GM21737 (cell line): ENCODE results near the gene KBTBD4.
"Not testable (repeated sequence)": the region's sequence is repeated elsewhere in the genome, so short reads cannot be mapped to it uniquely, and the experiment has no call there.

Experiments used
- ATAC-seq: cut with Tn5 transposase; IDR thresholded peaks from one replicate; pipeline ENCODE4 v1.9.1; 2021; ENCODE audit warnings: mild to moderate bottlenecking, moderate library complexity; ENCODE audit not compliant: unreplicated experiment

Gene KBTBD4

GRCh38 chr11:47562393-47562792 lies 16.4 kb downstream of the KBTBD4 start:
- ATAC-seq: not testable (repeated sequence)

GRCh38 chr11:47560426-47560825 lies 18.3 kb downstream of the KBTBD4 start:
- no peak for ATAC-seq

DNA sequence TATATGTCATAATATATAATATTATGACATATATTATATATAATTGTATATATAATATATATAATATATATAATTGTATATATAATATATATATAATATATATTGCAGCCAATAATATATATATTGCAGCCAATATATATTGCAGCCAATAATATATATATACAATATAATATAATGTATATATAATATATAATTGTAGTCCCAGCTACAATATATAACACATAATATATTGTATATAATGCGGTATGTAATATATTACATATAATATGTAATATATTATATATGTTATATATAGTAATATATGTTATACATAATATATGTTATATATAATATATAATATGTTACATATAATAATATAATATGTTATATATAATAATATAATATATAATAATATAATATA lies 20.1 kb downstream of the KBTBD4 start:
- ATAC-seq: no peak

GRCh38 chr11:47557004-47557403 lies 21.8 kb downstream of the KBTBD4 start:
- ATAC-seq: not testable (repeated sequence)

GRCh38 chr11:47553406-47553743 lies 25.4 kb downstream of the KBTBD4 start:
- peak; percentile 28 for ATAC-seq

GRCh38 chr11:47552566-47553405 lies 26.0 kb downstream of the KBTBD4 start, which contains the start of gene CELF1:
TSS of gene CELF1 (minus strand) at chr11:47553132. CDS start at chr11:47499523, 53,609 bp downstream.
- ATAC-seq: peak; percentile 91

- peak; percentile 4 for ATAC-seq
These were observed 26.7 kb downstream of the KBTBD4 start for GRCh38 chr11:47552056-47552565.

DNA sequence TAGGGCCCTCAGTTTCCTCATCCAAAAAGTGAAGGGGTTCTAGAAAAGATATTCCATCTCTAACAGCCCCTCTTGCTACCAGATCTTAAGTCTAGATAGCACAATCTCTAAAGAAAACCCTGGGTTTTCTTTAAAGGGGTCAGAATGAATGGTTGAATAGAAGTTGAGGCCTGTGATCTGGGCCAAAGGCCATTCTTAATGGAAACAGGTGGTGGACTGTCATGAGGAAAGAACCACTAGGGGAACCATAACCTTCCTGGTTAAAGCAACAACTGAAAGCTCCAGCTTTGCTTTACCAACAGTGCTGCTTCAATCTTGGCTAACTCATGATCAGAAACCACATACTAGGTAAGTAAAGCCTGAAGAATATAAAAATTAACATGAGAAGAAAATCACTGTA lies 27.7 kb downstream of the KBTBD4 start:
- no peak for ATAC-seq

DNA sequence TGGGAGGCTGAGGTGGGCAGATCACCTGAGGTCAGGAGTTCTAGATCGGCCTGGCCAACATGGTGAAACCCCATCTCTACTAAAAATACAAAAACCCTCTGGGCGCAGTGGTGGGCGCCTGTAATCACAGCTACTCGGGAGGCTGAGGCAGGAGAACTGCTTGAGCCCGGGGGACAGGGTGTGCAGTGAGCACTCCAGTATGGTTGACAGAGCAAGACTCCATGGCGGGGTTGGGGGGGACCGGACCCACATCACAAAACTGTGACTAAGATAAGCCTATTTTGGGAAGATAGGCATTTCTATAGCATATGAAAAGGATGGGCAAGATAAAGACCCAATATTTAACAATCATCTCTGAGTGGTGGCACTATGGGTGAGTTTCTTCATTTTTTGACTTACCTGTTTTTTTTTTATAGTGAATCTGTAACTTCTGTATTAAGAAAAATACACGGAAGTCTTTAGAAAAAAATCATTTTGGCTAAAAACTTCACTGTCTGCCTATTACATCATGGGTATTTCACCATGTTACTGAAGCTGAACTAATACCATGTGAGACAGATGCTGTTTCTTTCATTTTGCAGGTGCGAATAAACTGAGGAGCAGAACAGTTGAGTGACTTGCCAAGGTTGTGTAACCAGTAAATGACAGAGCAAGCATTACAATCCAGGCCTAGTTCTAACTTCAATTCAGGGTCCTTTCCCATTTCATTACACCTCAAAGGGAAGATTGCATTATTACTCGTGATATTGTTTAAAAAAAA lies 28.3 kb downstream of the KBTBD4 start:
- ATAC-seq: no peak

DNA sequence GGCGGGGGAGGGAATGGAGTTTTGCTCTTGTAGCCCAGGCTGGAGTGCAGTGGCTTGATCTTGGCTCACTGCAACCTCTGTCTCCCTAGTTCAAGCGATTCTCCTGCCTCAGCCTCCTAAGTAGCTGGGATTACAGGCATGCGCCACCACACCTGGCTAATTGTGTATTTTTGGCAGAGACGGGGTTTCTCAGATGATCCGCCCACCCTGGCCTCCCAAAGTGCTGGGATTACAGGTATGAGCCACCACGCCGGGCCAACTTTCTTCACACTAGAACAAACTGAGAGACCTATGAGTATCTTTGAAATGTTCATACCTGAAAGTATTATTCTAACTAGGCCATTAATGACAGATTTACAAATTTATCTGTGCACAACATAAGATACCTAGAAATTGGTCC lies 32.5 kb downstream of the KBTBD4 start:
- not testable (repeated sequence) for ATAC-seq

GRCh38 chr11:47545298-47545697 lies 33.5 kb downstream of the KBTBD4 start:
- no peak for ATAC-seq

GRCh38 chr11:47541070-47541469 lies 37.7 kb downstream of the KBTBD4 start:
- no peak for ATAC-seq

GRCh38 chr11:47539681-47540039 lies 39.1 kb downstream of the KBTBD4 start:
- ATAC-seq: no peak

GRCh38 chr11:47538741-47539565 lies 39.8 kb downstream of the KBTBD4 start:
- no peak for ATAC-seq

DNA sequence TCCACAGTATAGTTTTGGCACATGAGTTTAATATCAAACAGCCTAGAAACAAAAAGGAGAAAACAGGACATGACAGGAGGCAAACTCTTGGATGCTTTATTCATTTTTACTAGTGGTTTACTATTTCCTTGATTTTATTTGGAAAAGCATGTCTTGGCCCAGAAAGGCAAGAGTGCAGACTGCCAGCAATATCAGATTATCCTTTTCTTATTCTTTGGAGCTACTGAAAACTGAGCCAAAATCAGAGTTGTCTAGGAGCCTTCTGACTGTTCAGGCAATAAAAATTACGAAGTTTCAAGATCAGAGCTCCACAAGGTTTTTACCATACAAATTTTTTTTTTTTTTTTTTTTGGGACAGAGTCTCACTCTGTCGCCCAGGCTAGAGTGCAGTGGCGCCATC lies 41.9 kb downstream of the KBTBD4 start:
- ATAC-seq: no peak

DNA sequence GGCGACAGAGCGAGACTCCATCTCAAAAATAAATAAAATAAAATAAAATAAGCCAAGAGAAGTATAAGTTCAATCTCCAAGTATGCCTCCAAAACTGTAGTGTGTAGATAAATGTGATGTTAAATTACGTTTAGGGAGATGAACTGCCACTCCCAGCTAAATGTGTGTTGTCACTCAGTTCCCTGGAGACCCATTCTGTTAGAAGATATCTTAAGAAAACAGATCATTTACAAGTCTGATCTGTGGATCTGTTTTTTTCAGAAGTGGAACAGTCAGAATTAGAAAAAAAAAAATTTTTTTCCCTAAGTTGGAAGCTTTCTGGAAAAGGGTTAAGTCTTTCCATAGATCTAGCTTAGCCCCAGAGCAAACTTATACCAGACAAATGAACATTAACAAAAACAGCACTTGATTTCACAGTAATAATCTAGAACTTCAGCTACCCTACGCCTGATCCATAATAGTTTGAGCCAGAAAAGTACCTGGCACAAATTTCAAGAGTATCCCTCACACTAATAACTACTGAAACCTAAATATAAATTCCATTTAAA lies 44.0 kb downstream of the KBTBD4 start:
- ATAC-seq: no peak

DNA sequence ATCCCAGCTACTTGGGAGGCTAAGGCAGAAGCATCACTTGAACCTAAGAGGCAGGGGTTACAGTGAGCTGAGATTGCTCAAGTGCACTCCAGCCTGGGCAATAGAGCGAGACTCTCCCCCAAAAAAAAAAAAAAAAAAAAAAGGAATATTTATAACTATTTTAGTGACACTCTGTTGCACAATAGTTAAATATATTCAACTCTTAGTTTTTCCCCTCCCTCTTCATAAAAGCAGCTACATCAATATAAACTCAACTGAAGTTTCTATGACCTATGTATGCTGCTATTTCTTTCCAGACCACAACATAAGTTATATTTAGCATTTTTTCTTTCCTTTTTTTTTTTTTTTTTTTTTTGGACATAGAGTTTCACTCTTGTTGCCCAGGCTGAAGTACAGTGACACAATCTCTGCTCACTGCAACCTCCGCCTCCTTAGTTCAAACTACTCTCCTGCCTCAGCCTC lies 45.0 kb downstream of the KBTBD4 start:
- ATAC-seq: no peak

GRCh38 chr11:47532597-47533213 lies 46.1 kb downstream of the KBTBD4 start:
- ATAC-seq: no peak

- no peak for ATAC-seq
These were observed 47.1 kb downstream of the KBTBD4 start for GRCh38 chr11:47531666-47532065.

- ATAC-seq: not testable (repeated sequence)
These were observed 48.0 kb downstream of the KBTBD4 start for GRCh38 chr11:47530721-47531120.
